H9 (cell line): ENCODE data around the gene DTNB. TPM values are rescaled to one million over a fixed set of nuclear protein-coding genes. Genes with fewer than 3 reads are reported as not detected.

Source experiments
- DNase-seq: peaks from one replicate; pipeline ENCODE4 v3.0.0-alpha.2; 2017
- H2AFZ ChIP-seq: one replicate; pipeline ENCODE4 v1.6.1; 2013; ENCODE audit warnings: mild to moderate bottlenecking, low read length, control low read depth, moderate library complexity
- H2AK5ac ChIP-seq: 2 replicates; pipeline ENCODE4 v1.6.1; 2013; ENCODE audit warnings: low read length, control low read depth, mixed read lengths; ENCODE audit not compliant: insufficient read length
- H2BK120ac ChIP-seq: one replicate; pipeline ENCODE4 v1.6.1; 2013; ENCODE audit warnings: low read depth, mild to moderate bottlenecking, low read length, control low read depth, inconsistent platforms; ENCODE audit not compliant: poor library complexity, severe bottlenecking
- H2BK12ac ChIP-seq: 2 replicates; pipeline ENCODE4 v1.6.1; 2013; ENCODE audit warnings: low read length, control low read depth, mixed read lengths, low read depth; ENCODE audit not compliant: insufficient read length
- H2BK15ac ChIP-seq: 2 replicates; pipeline ENCODE4 v1.6.1; 2013; ENCODE audit warnings: low read depth, low read length, control low read depth
- H2BK20ac ChIP-seq: one replicate; pipeline ENCODE4 v1.6.1; 2013; ENCODE audit warnings: low read depth, mild to moderate bottlenecking, low read length, control low read depth, inconsistent platforms; ENCODE audit not compliant: poor library complexity, severe bottlenecking
- H2BK5ac ChIP-seq: 2 replicates; pipeline ENCODE4 v1.6.1; 2013; ENCODE audit warnings: low read length, control low read depth, mixed read lengths; ENCODE audit not compliant: insufficient read length
- H3K14ac ChIP-seq: 2 replicates; pipeline ENCODE4 v1.6.1; 2013; ENCODE audit warnings: low read length, control low read depth; ENCODE audit not compliant: insufficient read depth
- H3K18ac ChIP-seq: 2 replicates; pipeline ENCODE4 v1.6.1; 2013; ENCODE audit warnings: low read depth, mild to moderate bottlenecking, mixed read lengths, low read length, control low read depth; ENCODE audit not compliant: insufficient read length
- H3K23ac ChIP-seq: 2 replicates; pipeline ENCODE4 v1.6.1; 2013; ENCODE audit warnings: low read length, control low read depth, mixed read lengths, low read depth; ENCODE audit not compliant: insufficient read length
- H3K23me2 ChIP-seq: 2 replicates; pipeline ENCODE4 v1.6.1; 2013; ENCODE audit warnings: low read depth, mild to moderate bottlenecking, mixed read lengths, low read length, control low read depth; ENCODE audit not compliant: insufficient read length, poor library complexity, severe bottlenecking
- H3K27ac ChIP-seq: 2 replicates; pipeline ENCODE4 v1.5.1; 2013; ENCODE audit warnings: low read length, control low read depth, mixed read lengths, low read depth; ENCODE audit not compliant: insufficient read length
- H3K27me3 ChIP-seq: 2 replicates; pipeline ENCODE4 v1.6.1; 2013; ENCODE audit warnings: low read length, control low read depth, inconsistent platforms; ENCODE audit not compliant: insufficient read depth
- H3K4ac ChIP-seq: 2 replicates; pipeline ENCODE4 v1.6.1; 2013; ENCODE audit warnings: low read depth, mild to moderate bottlenecking, control low read depth, inconsistent platforms, low read length, moderate library complexity
- H3K4me1 ChIP-seq: 2 replicates; pipeline ENCODE4 v1.6.1; 2013; ENCODE audit warnings: low read length, control low read depth, inconsistent platforms; ENCODE audit not compliant: insufficient read depth
- H3K4me2 ChIP-seq: 2 replicates; pipeline ENCODE4 v1.6.1; 2013; ENCODE audit warnings: low read length, control low read depth, mixed read lengths; ENCODE audit not compliant: insufficient read length, insufficient read depth
- H3K56ac ChIP-seq: 2 replicates; pipeline ENCODE4 v1.6.1; 2013; ENCODE audit warnings: low read depth, mild to moderate bottlenecking, mixed read lengths, low read length, control low read depth; ENCODE audit not compliant: insufficient read length
- H3K79me1 ChIP-seq: 2 replicates; pipeline ENCODE4 v1.6.1; 2013; ENCODE audit warnings: low read depth, mild to moderate bottlenecking, moderate library complexity, low read length, control low read depth, inconsistent platforms; ENCODE audit not compliant: insufficient read depth, poor library complexity, severe bottlenecking
- H3K79me2 ChIP-seq: 2 replicates; pipeline ENCODE4 v1.6.1; 2013; ENCODE audit warnings: low read length, control low read depth, inconsistent platforms; ENCODE audit not compliant: insufficient read depth
- H3K9ac ChIP-seq: 2 replicates; pipeline ENCODE4 v1.6.1; 2013; ENCODE audit warnings: low read length, control low read depth, mixed read lengths; ENCODE audit not compliant: insufficient read length; ENCODE audit errors: extremely low read depth
- H3K9me3 ChIP-seq: one replicate; pipeline ENCODE4 v1.6.1; 2013; ENCODE audit warnings: low read depth, low read length, inconsistent platforms; ENCODE audit not compliant: control insufficient read depth
- H3T11ph ChIP-seq: one replicate; pipeline ENCODE4 v1.6.1; 2013; ENCODE audit warnings: mild to moderate bottlenecking, low read length, control low read depth, inconsistent platforms
- H4K20me1 ChIP-seq: one replicate; pipeline ENCODE4 v1.6.1; 2013; ENCODE audit not compliant: control insufficient read depth, insufficient read length, insufficient read depth
- H4K5ac ChIP-seq: 2 replicates; pipeline ENCODE4 v1.6.1; 2013; ENCODE audit warnings: low read depth, mild to moderate bottlenecking, mixed read lengths, low read length, control low read depth; ENCODE audit not compliant: insufficient read length
- H4K8ac ChIP-seq: replicated peaks from 2 replicates; pipeline ENCODE4 v1.6.1; 2013; ENCODE audit warnings: low read length, control low read depth, mixed read lengths, low read depth; ENCODE audit not compliant: insufficient read length
- H4K91ac ChIP-seq: 2 replicates; pipeline ENCODE4 v1.6.1; 2013; ENCODE audit warnings: low read depth, mild to moderate bottlenecking, moderate library complexity, mixed read lengths, low read length, control low read depth; ENCODE audit not compliant: insufficient read length
- H3K27ac Mint-ChIP-seq, 3 experiments: 2 replicates in 2 of 3; 3 replicates in 1 of 3; pipeline ENCODE4 v1.8.0; 2020 to 2021; ENCODE audit warnings: mixed read lengths in 3 of 3, mild to moderate bottlenecking in 1 of 3, moderate library complexity in 1 of 3
- H3K27me3 Mint-ChIP-seq: 2 replicates; pipeline ENCODE4 v1.8.0; 2021; ENCODE audit warnings: low read depth, mild to moderate bottlenecking, moderate library complexity, mixed read lengths
- H3K36me3 Mint-ChIP-seq, 3 experiments: 2 replicates in 2 of 3; 3 replicates in 1 of 3; pipeline ENCODE4 v1.8.0; 2020 to 2021; ENCODE audit warnings: low read depth in 3 of 3, mixed read lengths in 3 of 3; ENCODE audit not compliant: insufficient read depth in 1 of 3
- H3K4me1 Mint-ChIP-seq, 2 experiments: 2 replicates each; pipeline ENCODE4 v1.8.0; 2020; ENCODE audit warnings: mixed read lengths in 2 of 2
- H3K4me3 Mint-ChIP-seq, 2 experiments: 2 replicates in 1 of 2; 3 replicates in 1 of 2; pipeline ENCODE4 v1.8.0; 2020 to 2021; ENCODE audit warnings: mild to moderate bottlenecking in 2 of 2, mixed read lengths in 2 of 2, moderate library complexity in 1 of 2
- H3K9me3 Mint-ChIP-seq, 2 experiments: 2 replicates in 1 of 2; 3 replicates in 1 of 2; pipeline ENCODE4 v1.8.0; 2020; ENCODE audit warnings: mild to moderate bottlenecking in 2 of 2, mixed read lengths in 2 of 2, moderate library complexity in 1 of 2
- WGBS: extraction: QIAGEN DNeasy Blood & Tissue Kit; methylation state at CpG from one replicate; pipeline ENCODE4 v1.1.7; 2013; ENCODE audit warnings: missing lambda C conversion rate, low lambda C conversion rate, mixed read lengths; ENCODE audit not compliant: insufficient read length; ENCODE audit errors: extremely low coverage; 5-methylcytosine and 5-hydroxymethylcytosine counted together
- total RNA-seq: library from RNA; stranded (reverse); gene quantifications from 2 replicates; pipeline ENCODE4 v1.2.1, GENCODE V29; 2021
- TF ChIP-seq, protein P1 (sequence below): fragments of 200-600 bp; sonication (generic); conservative IDR thresholded peaks from 3 replicates; pipeline ENCODE4 v1.8.0; 2021; ENCODE audit warnings: antibody characterized with exemption, mild to moderate bottlenecking

DTNB gene
- total RNA-seq, 1 experiment from 2014 or later, result 26.7 TPM

DNA sequence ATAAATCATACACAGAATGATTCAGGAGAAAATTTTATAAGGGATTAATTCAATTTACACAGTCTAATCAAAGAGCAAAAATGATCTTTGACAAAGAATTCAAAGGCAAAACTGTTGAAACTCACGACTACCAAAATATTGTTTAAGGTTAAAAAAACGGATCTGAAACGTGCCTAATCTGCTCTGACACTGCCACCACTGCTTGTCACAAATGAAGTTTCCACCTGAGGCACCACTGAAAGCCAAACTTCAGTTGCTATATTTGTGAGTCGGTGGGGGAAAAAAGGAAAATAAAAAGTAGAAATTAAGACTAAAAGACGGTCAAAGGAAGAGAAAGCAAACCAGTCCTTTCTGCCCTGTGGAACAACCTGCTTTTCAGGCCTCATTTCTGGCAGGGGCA lies 191.0 kb downstream of the DTNB start:
- H3K4me1 Mint-ChIP-seq, result peaks cover under 1 to 1% of the 10 kb centered on the region in 2 experiments; a peak in 1 of 4 replicates
- Histone ChIP-seq H3K14ac (no peak overlapping the region), H4K5ac (no peak overlapping the region), H4K20me1 (no peaks in the 10 kb centered on the region), H3K23me2 (no peaks in the 10 kb centered on the region), H4K8ac (no peak overlapping the region), H2BK12ac (no peak overlapping the region), H3K27ac (no peak overlapping the region), H2BK5ac (no peak overlapping the region), H2AFZ (no peak overlapping the region), H2AK5ac (no peak overlapping the region), H3K23ac (no peak overlapping the region), H2BK15ac (no peak overlapping the region), H2BK120ac (no peak overlapping the region), H3K4me1 (no peaks in the 10 kb centered on the region), H3K56ac (no peak overlapping the region), H3K27me3 (no peaks in the 10 kb centered on the region), H3K79me2 (no peaks in the 10 kb centered on the region), H3K79me1 (no peaks in the 10 kb centered on the region), H3K4ac (no peak overlapping the region), H3K4me2 (no peak overlapping the region), H3K9ac (no peak overlapping the region), H3T11ph (no peak overlapping the region), H4K91ac (no peak overlapping the region), H3K9me3 (no peaks in the 10 kb centered on the region), H2BK20ac (no peak overlapping the region), H3K18ac (no peak overlapping the region)
- no peak for DNase-seq
- H3K27me3 Mint-ChIP-seq, result no peaks in the 10 kb centered on the region
- H3K27ac Mint-ChIP-seq, result no peak overlapping the region; a peak in 2 of 7 replicates
- TF ChIP-seq, protein P1, sequence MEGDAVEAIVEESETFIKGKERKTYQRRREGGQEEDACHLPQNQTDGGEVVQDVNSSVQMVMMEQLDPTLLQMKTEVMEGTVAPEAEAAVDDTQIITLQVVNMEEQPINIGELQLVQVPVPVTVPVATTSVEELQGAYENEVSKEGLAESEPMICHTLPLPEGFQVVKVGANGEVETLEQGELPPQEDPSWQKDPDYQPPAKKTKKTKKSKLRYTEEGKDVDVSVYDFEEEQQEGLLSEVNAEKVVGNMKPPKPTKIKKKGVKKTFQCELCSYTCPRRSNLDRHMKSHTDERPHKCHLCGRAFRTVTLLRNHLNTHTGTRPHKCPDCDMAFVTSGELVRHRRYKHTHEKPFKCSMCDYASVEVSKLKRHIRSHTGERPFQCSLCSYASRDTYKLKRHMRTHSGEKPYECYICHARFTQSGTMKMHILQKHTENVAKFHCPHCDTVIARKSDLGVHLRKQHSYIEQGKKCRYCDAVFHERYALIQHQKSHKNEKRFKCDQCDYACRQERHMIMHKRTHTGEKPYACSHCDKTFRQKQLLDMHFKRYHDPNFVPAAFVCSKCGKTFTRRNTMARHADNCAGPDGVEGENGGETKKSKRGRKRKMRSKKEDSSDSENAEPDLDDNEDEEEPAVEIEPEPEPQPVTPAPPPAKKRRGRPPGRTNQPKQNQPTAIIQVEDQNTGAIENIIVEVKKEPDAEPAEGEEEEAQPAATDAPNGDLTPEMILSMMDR, result no peak
- H3K4me3 Mint-ChIP-seq, result no peak overlapping the region
- no CpG with 5 or more reads among the region's 5 CpGs for WGBS
- no peaks in the 10 kb centered on the region for H3K9me3 Mint-ChIP-seq
- peaks cover 3 to 8% (median 5%) of the 10 kb centered on the region in 3 experiments; a peak in 3 of 7 replicates for H3K36me3 Mint-ChIP-seq
